PFSK-1 (cell line): ENCODE results near the gene KRT222. TPM values are rescaled to one million over a fixed set of nuclear protein-coding genes. Genes with fewer than 3 reads are reported as not detected.

Experiments
- FOXP2 ChIP-seq: optimal IDR thresholded peaks from 2 replicates; pipeline ENCODE3; 2011; ENCODE audit warnings: borderline replicate concordance, control low read depth, inconsistent platforms; ENCODE audit not compliant: insufficient read depth; ENCODE audit errors: extremely low read length, extremely low read depth
- POLR2AphosphoS5 ChIP-seq: IDR thresholded peaks from 2 replicates; pipeline ENCODE4 v1.6.1; 2012; ENCODE audit warnings: low read depth, mild to moderate bottlenecking, control low read depth, low read length, moderate library complexity
- REST ChIP-seq, 2 experiments: IDR thresholded peaks; 2 replicates each; pipeline versions ENCODE4 v1.6.1 to v1.8.0; 2011 to 2012; ENCODE audit warnings: low read depth in 2 of 2, low read length in 2 of 2, control low read depth in 1 of 2, inconsistent platforms in 1 of 2, mild to moderate bottlenecking in 1 of 2, moderate library complexity in 1 of 2; ENCODE audit not compliant: insufficient read depth in 1 of 2
- SIN3A ChIP-seq: IDR thresholded peaks from 2 replicates; pipeline ENCODE4 v1.6.1; 2012; ENCODE audit warnings: mild to moderate bottlenecking, low read length, moderate library complexity, borderline replicate concordance; ENCODE audit not compliant: insufficient read depth
- TAF1 ChIP-seq: IDR thresholded peaks from 2 replicates; pipeline ENCODE4 v1.6.1; 2012; ENCODE audit warnings: low read length, control low read depth, borderline replicate concordance; ENCODE audit not compliant: insufficient read depth
- polyA plus RNA-seq: library from polyadenylated mRNA; unstranded; fragments of >200 nt; gene quantifications from one replicate; pipeline ENCODE4 v1.2.1, GENCODE V29; 2012; ENCODE audit warnings: low read depth, missing spikeins; ENCODE audit not compliant: insufficient read length

KRT222 gene
- not detected for polyA plus RNA-seq

- TF ChIP-seq POLR2AphosphoS5: no peak
- no peak for TF ChIP-seq REST (IDR thresholded peaks at IDR 0.05; ENCODE audit: insufficient read depth in 1 of 2, low read depth in 2 of 2, low read length in 2 of 2)
- no peak for TF ChIP-seq TAF1
- TF ChIP-seq FOXP2: no peak
- TF ChIP-seq SIN3A: no peak
These were observed at the start of gene KRT222 for GRCh38 chr17:40664582-40665333. Gene KRT222, minus strand, starts transcription at chr17:40665177. Its CDS starts 78 bp downstream, at chr17:40665099.

- TF ChIP-seq FOXP2 (no peak), SIN3A (no peak), REST (IDR thresholded peaks at IDR 0.05; ENCODE audit: insufficient read depth in 1 of 2, low read depth in 2 of 2, low read length in 2 of 2) (no peak), POLR2AphosphoS5 (no peak), TAF1 (no peak)
These were observed 49.5 kb upstream of the KRT222 start for GRCh38 chr17:40714473-40714872.

- TF ChIP-seq TAF1 (no peak), REST (IDR thresholded peaks at IDR 0.05; ENCODE audit: insufficient read depth in 1 of 2, low read depth in 2 of 2, low read length in 2 of 2) (no peak), POLR2AphosphoS5 (no peak), SIN3A (no peak), FOXP2 (no peak)
These were observed 42.8 kb upstream of the KRT222 start for GRCh38 chr17:40707745-40708144.

GRCh38 chr17:40705584-40705983 lies 40.6 kb upstream of the KRT222 start:
- TF ChIP-seq FOXP2 (no peak), REST (IDR thresholded peaks at IDR 0.05; ENCODE audit: insufficient read depth in 1 of 2, low read depth in 2 of 2, low read length in 2 of 2) (no peak), TAF1 (no peak), POLR2AphosphoS5 (no peak), SIN3A (no peak)
